IMR-90 (cell line): ENCODE measurements around the gene ATP10A. TPM values are rescaled to one million over a fixed set of nuclear protein-coding genes. Genes with fewer than 3 reads are reported as not detected.

ENCODE experiments used
- ATAC-seq: fragments of 200-7000 bp; cut with Tn5 transposase; 2 replicates; pipeline ENCODE4 v1.9.1; 2020; ENCODE audit warnings: low read depth, mild to moderate bottlenecking, moderate library complexity
- BruUV-seq: library from RNA; stranded (reverse); fragments of 400-500 nt; replicated peaks from 2 replicates; lab custom pipeline; 2021; lab: Mats Ljungman, UMichigan
- CTCF ChIA-PET: fragments of 300-600 bp; formaldehyde crosslinking; extraction: SDS; loops from one replicate; lab custom pipeline; 2021; ENCODE audit warnings: antibody characterized with exemption; lab: Yijun Ruan, JAX
- POLR2A ChIA-PET: fragments of 300-600 bp; sonication (Branson Sonifier 250); formaldehyde crosslinking; loops from one replicate; lab custom pipeline; 2022; ENCODE audit warnings: antibody characterized with exemption; ENCODE audit not compliant: unreplicated experiment; lab: Charles Lee
- DNase-seq: peaks from one replicate; pipeline ENCODE4 v3.0.0; 2013
- H2AFZ ChIP-seq: replicated peaks from 2 replicates; pipeline ENCODE3; 2013; ENCODE audit warnings: low read length, mild to moderate bottlenecking; ENCODE audit not compliant: poor library complexity
- H2AK5ac ChIP-seq: 2 replicates; pipeline ENCODE4 v1.6.1; 2013; ENCODE audit warnings: low read depth, low read length, inconsistent platforms
- H2AK9ac ChIP-seq: replicated peaks from 2 replicates; pipeline ENCODE3; 2013; ENCODE audit warnings: mild to moderate bottlenecking, low read depth, low read length, moderate library complexity; ENCODE audit not compliant: poor library complexity
- H2BK120ac ChIP-seq: 2 replicates; pipeline ENCODE4 v1.6.1; 2013; ENCODE audit warnings: low read depth, low read length, inconsistent platforms
- H2BK15ac ChIP-seq: 3 replicates; pipeline ENCODE4 v1.6.1; 2013; ENCODE audit warnings: low read depth, low read length, inconsistent platforms
- H2BK20ac ChIP-seq: 2 replicates; pipeline ENCODE4 v1.6.1; 2013; ENCODE audit warnings: low read depth, mild to moderate bottlenecking, inconsistent platforms, low read length, moderate library complexity
- H2BK5ac ChIP-seq: 2 replicates; pipeline ENCODE4 v1.6.1; 2013; ENCODE audit warnings: mild to moderate bottlenecking, low read depth, low read length, inconsistent platforms; ENCODE audit not compliant: poor library complexity, severe bottlenecking
- H3K14ac ChIP-seq: replicated peaks from 2 replicates; pipeline ENCODE4 v1.6.1; 2013; ENCODE audit warnings: low read depth, low read length, inconsistent platforms
- H3K18ac ChIP-seq: 2 replicates; pipeline ENCODE4 v1.6.1; 2013; ENCODE audit warnings: low read depth, low read length, control low read depth
- H3K23ac ChIP-seq: 2 replicates; pipeline ENCODE4 v1.6.1; 2013; ENCODE audit warnings: low read depth, low read length, inconsistent platforms
- H3K27ac ChIP-seq: 2 replicates; pipeline ENCODE4 v1.5.1; 2013; ENCODE audit warnings: mild to moderate bottlenecking, control low read depth, low read length; ENCODE audit not compliant: insufficient read depth
- H3K27me3 ChIP-seq: 2 replicates; pipeline ENCODE4 v1.6.1; 2013; ENCODE audit warnings: low read length; ENCODE audit not compliant: control insufficient read depth, insufficient read depth
- H3K36me3 ChIP-seq: 2 replicates; pipeline ENCODE4 v1.6.1; 2013; ENCODE audit warnings: low read length, mixed read lengths; ENCODE audit not compliant: control insufficient read depth, insufficient read depth
- H3K4ac ChIP-seq: 2 replicates; pipeline ENCODE4 v1.6.1; 2013; ENCODE audit warnings: low read depth, low read length, inconsistent platforms
- H3K4me1 ChIP-seq: 2 replicates; pipeline ENCODE4 v1.6.1; 2013; ENCODE audit warnings: low read length, mixed read lengths; ENCODE audit not compliant: control insufficient read depth, insufficient read depth
- H3K4me2 ChIP-seq: 2 replicates; pipeline ENCODE4 v1.6.1; 2013; ENCODE audit warnings: low read depth, mild to moderate bottlenecking, control low read depth, low read length, moderate library complexity
- H3K4me3 ChIP-seq: 2 replicates; pipeline ENCODE4 v1.5.1; 2013; ENCODE audit warnings: low read depth, mild to moderate bottlenecking, control low read depth, low read length, moderate library complexity; ENCODE audit not compliant: insufficient read depth
- H3K56ac ChIP-seq: 2 replicates; pipeline ENCODE4 v1.6.1; 2013; ENCODE audit warnings: low read length, inconsistent platforms; ENCODE audit not compliant: insufficient read depth; ENCODE audit errors: extremely low read depth
- H3K79me1 ChIP-seq, 2 experiments: 2 replicates each; pipeline ENCODE4 v1.6.1; 2013; ENCODE audit warnings: low read length in 2 of 2, inconsistent platforms in 1 of 2, low read depth in 1 of 2
- H3K9ac ChIP-seq: 2 replicates; pipeline ENCODE4 v1.6.1; 2013; ENCODE audit warnings: low read depth, low read length, control low read depth
- H3K9me1 ChIP-seq: 2 replicates; pipeline ENCODE4 v1.6.1; 2013; ENCODE audit warnings: low read length, inconsistent platforms; ENCODE audit not compliant: insufficient read depth
- H3K9me3 ChIP-seq: 2 replicates; pipeline ENCODE4 v1.6.1; 2013; ENCODE audit warnings: low read length; ENCODE audit not compliant: control insufficient read depth, insufficient read depth
- H4K20me1 ChIP-seq: 2 replicates; pipeline ENCODE4 v1.6.1; 2013; ENCODE audit warnings: low read length, inconsistent platforms; ENCODE audit not compliant: insufficient read depth
- H4K5ac ChIP-seq: 2 replicates; pipeline ENCODE4 v1.6.1; 2013; ENCODE audit warnings: mild to moderate bottlenecking, low read depth, low read length, control low read depth
- H4K8ac ChIP-seq, 2 experiments: 2 replicates each; pipeline ENCODE4 v1.6.1; 2013; ENCODE audit warnings: low read depth in 2 of 2, low read length in 2 of 2, control low read depth in 1 of 2, inconsistent platforms in 1 of 2
- H4K91ac ChIP-seq: 2 replicates; pipeline ENCODE4 v1.6.1; 2013; ENCODE audit warnings: low read depth, low read length, inconsistent platforms; ENCODE audit not compliant: insufficient read depth
- BHLHE40 ChIP-seq: fragments of 150-350 bp; IDR thresholded peaks from 2 replicates; pipeline ENCODE4 v1.6.1; 2016; ENCODE audit warnings: mild to moderate bottlenecking, low read depth, low read length
- CEBPB ChIP-seq: IDR thresholded peaks from 2 replicates; pipeline ENCODE4 v1.6.1; 2012; ENCODE audit warnings: low read depth, low read length, improper control_type of control experiment
- CHD1 ChIP-seq: IDR thresholded peaks from 2 replicates; pipeline ENCODE4 v1.6.1; 2012; ENCODE audit warnings: low read depth, low read length, improper control_type of control experiment
- FOS ChIP-seq: fragments of 150-350 bp; IDR thresholded peaks from 2 replicates; pipeline ENCODE4 v1.6.1; 2016; ENCODE audit warnings: low read depth, low read length
- MAFK ChIP-seq: IDR thresholded peaks from 2 replicates; pipeline ENCODE4 v1.6.1; 2012; ENCODE audit warnings: low read depth, low read length, improper control_type of control experiment
- NFE2L2 ChIP-seq: fragments of 150-350 bp; IDR thresholded peaks from 2 replicates; pipeline ENCODE4 v1.6.1; 2016; ENCODE audit warnings: low read depth, mild to moderate bottlenecking, low read length
- RAD21 ChIP-seq: IDR thresholded peaks from 2 replicates; pipeline ENCODE4 v1.6.1; 2012; ENCODE audit warnings: low read length, improper control_type of control experiment
- RFX5 ChIP-seq: IDR thresholded peaks from 2 replicates; pipeline ENCODE4 v1.8.0; 2012; ENCODE audit warnings: low read depth, mild to moderate bottlenecking, low read length, moderate library complexity
- SMC3 ChIP-seq: fragments of 150-350 bp; IDR thresholded peaks from 2 replicates; pipeline ENCODE4 v1.6.1; 2016; ENCODE audit warnings: low read depth, mild to moderate bottlenecking, antibody characterized with exemption, low read length, moderate library complexity
- WGBS, 2 experiments: methylation state at CpG; one replicate each; pipeline versions ENCODE4 v1.1.5 to v1.1.7; 2013; ENCODE audit warnings: missing lambda C conversion rate in 2 of 2; ENCODE audit not compliant: insufficient read length in 1 of 2; ENCODE audit errors: extremely low coverage in 2 of 2; 5-methylcytosine and 5-hydroxymethylcytosine counted together
- dilution Hi-C: fragments of 300-500 bp; cut with HindIII; formaldehyde crosslinking; loops from one replicate; pipeline ENCODE4 v1.14.3; 2018; ENCODE audit warnings: low sequenced_read_pairs; ENCODE audit not compliant: unreplicated experiment
- in situ Hi-C: fragments of 300-500 bp; cut with MboI; formaldehyde crosslinking; loops from 3 replicates; pipeline ENCODE4 v1.14.3; 2019; ENCODE audit warnings: low sequenced_read_pairs, inconsistent platforms, mixed read lengths
- intact Hi-C: fragments of 100-400 bp; cut with micrococcal nuclease; formaldehyde crosslinking; loops from 2 replicates; pipeline ENCODE4 v1.10.0; 2022
- polyA plus RNA-seq, 3 experiments: library from polyadenylated mRNA; depleted of rRNA; stranded (reverse); fragments of >200 nt; gene quantifications; 2 replicates each; pipeline ENCODE4 v1.2.3, GENCODE V29; 2012; ENCODE audit warnings: low replicate concordance in 1 of 3
- total RNA-seq: library from RNA; depleted of rRNA; stranded (reverse); fragments of >200 nt; gene quantifications from 2 replicates; pipeline ENCODE4 v1.2.3, GENCODE V29; 2012

ATP10A gene
- total and polyA plus RNA-seq, 2 of the 4 experiments (the other 2 are of a cell fraction), result 13.8 to 16.0 TPM

- TF ChIP-seq MAFK, result no peak
Observed at GRCh38 chr15:25901811-25902605, 38.9 kb upstream of the ATP10A start (continued).

DNA sequence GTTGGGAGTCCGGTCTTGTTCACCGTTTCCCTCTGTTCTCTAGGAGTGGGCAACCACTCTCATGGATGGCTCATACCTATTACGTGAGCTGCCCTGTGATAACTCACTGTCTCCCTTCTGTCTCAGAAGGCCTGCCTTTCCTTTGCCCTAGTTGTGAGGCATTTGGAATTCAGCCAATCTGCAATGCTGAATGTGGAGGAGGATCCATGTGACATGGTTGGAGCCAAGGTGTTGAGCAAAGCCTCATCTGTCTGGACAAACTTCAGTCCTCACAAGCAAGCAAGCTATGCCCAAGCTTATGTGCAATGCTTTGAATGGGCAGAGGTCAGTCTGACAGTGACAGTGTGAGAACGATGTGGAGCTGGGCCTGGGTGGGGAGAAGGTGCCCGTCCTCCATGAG is 37.8 kb upstream of the ATP10A start:
- Histone ChIP-seq H2BK20ac (no peak overlapping the region), H3K27ac (no peak overlapping the region)
- intact Hi-C loops, result no loop called here

More for the DNA sequence above, 37.8 kb upstream of the ATP10A start:
- WGBS, 2 experiments, result no CpG with 5 or more reads among the region's 5 CpGs
- ChIA-PET CTCF (no interaction called here), POLR2A (no interaction called here)
- H4K8ac ChIP-seq, result 0 out of 4 replicates have a peak overlapping the region, but pooled peaks of 1 of the 2 experiments have one; percentile 0
- H3K27me3 ChIP-seq, result no peaks in the 10 kb centered on the region
- no peaks in the 10 kb centered on the region for H3K36me3 ChIP-seq
- no peak overlapping the region for H2BK15ac ChIP-seq
- H2AFZ ChIP-seq, result no peak overlapping the region
- H3K4me2 ChIP-seq, result no peak overlapping the region
- no peak overlapping the region for H3K56ac ChIP-seq
- H4K91ac ChIP-seq, result no peak overlapping the region
- DNase-seq (peak; percentile 37), ATAC-seq (no peak)
- H3K4me3 ChIP-seq, result no peak overlapping the region
- peaks cover 16% of the 10 kb centered on the region for H3K4me1 ChIP-seq
- H3K14ac ChIP-seq, result peak overlapping the region; percentile 14; the same call in 1 of the 2 replicates
- in situ Hi-C loops (no loop called here), dilution Hi-C loops (no loop called here)
- no peaks in the 10 kb centered on the region for H3K79me1 ChIP-seq
- BruUV-seq, result no TSS peak
- no peaks in the 10 kb centered on the region for H3K9me3 ChIP-seq
- H3K4ac ChIP-seq, result no peak overlapping the region
- TF ChIP-seq MAFK (no peak), RAD21 (no peak), SMC3 (no peak), NFE2L2 (no peak), CHD1 (no peak), RFX5 (no peak), CEBPB (0 out of 2 replicates have a peak, but pooled peaks have one; percentile 1), FOS (no peak), BHLHE40 (no peak)
- H3K9me1 ChIP-seq, result peaks cover 11% of the 10 kb centered on the region
- H3K18ac ChIP-seq, result no peak overlapping the region
- no peak overlapping the region for H2BK120ac ChIP-seq
- no peak overlapping the region for H3K9ac ChIP-seq
- no peak overlapping the region for H3K23ac ChIP-seq
- H4K20me1 ChIP-seq, result no peaks in the 10 kb centered on the region
- H4K5ac ChIP-seq, result no peak overlapping the region
- no peak overlapping the region for H2BK5ac ChIP-seq
- no peak overlapping the region for H2AK9ac ChIP-seq
- no peak overlapping the region for H2AK5ac ChIP-seq
